Ascending aorta (tissue), 2 donors: ENCODE results near the gene RUNX1. TPM values are rescaled to one million over a fixed set of nuclear protein-coding genes. Genes with fewer than 3 reads are reported as not detected.

Experiments
- DNase-seq, 2 donors: peaks; one replicate each; pipeline ENCODE4 v3.0.0-alpha.2; 2019; ENCODE audit warnings: low spot score in 2 of 2
- H3K27ac ChIP-seq, 2 donors: fragments of 200-600 bp; sonication (generic); one replicate each; pipeline ENCODE4 v1.5.1; 2016 to 2017; ENCODE audit warnings: mild to moderate bottlenecking in 1 of 2
- H3K27me3 ChIP-seq: fragments of 200-600 bp; sonication (generic); one replicate; pipeline ENCODE4 v1.5.1; 2017
- H3K36me3 ChIP-seq, 2 donors: fragments of 200-600 bp; sonication (generic); one replicate each; pipeline ENCODE4 v1.5.1; 2016
- H3K4me1 ChIP-seq, 2 donors: fragments of 200-600 bp; sonication (generic); one replicate each; pipeline ENCODE4 v1.5.1; 2016 to 2017; ENCODE audit warnings: mild to moderate bottlenecking in 1 of 2
- H3K4me3 ChIP-seq, 2 donors: fragments of 200-600 bp; sonication (generic); one replicate each; pipeline ENCODE4 v1.5.1; 2016 to 2017; ENCODE audit warnings: mild to moderate bottlenecking in 1 of 2
- H3K9me3 ChIP-seq, 2 donors: fragments of 200-600 bp; sonication (generic); one replicate each; pipeline ENCODE4 v1.5.1; 2016
- intact Hi-C: fragments of 100-400 bp; cut with DNase I; formaldehyde crosslinking; loops from one replicate; pipeline ENCODE4 v1.15.1; 2023
- total RNA-seq: library from RNA; depleted of rRNA; stranded (reverse); fragments of >200 nt; gene quantifications from one replicate; pipeline ENCODE4 v1.1.0, GENCODE V29; 2016
- TF ChIP-seq, protein P1 (sequence below), 3 experiments: fragments of 200-600 bp in 2 of 3; fragments of 450-650 bp in 1 of 3; sonication (generic) in 2 of 3; IDR thresholded peaks; one replicate each; pipeline ENCODE4 v1.5.1; 2016 to 2019; ENCODE audit warnings: antibody characterized with exemption in 3 of 3, mild to moderate bottlenecking in 1 of 3, moderate library complexity in 1 of 3

Gene RUNX1
- total RNA-seq, 1 donor from 2014 or later: 16.3 TPM

DNA sequence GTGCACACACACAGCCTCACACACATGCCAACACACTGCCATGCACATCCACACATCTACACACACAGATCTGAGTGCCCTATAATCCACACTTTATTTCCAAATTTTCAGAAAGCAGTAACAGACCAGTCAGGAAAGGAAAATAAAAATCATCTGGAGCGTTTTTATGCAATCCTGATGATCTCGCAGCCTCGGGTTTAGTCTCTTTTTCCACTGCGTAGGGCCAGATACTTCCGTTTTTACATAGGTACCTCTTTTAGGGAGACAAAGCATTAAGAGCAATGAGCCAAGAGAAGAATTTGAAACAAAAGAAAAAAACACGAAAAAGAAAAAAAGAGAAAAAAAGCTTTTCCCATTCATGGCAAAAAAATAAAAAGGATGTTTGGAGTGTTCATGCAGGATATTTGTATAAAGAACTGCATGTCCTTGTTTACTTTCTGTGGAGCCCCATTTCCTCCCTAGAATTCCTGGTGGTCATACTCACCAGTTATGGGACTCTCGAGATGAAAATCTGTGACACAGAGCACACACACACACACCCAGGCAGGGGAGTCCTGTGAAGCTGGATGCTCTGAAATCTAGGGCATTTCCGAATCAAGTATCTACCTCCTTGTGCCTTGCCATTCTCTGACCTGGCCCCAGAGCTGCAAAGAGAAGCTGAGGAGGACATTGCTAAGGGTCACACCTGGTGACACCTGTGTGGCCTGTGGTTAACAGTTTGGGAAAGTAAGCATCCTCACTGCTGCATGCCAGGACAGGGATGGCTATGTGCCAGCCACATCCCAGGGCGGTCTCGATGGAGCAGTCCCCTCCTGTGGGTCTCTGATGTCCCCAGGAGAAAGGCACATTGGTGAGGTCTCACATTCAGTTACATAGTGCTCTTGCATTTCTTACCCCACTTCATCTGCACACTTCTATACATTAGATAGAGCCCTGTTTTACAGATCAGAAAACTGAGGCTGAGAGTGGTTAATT is 83.6 kb downstream of the RUNX1 start:
- TF ChIP-seq, protein P1, sequence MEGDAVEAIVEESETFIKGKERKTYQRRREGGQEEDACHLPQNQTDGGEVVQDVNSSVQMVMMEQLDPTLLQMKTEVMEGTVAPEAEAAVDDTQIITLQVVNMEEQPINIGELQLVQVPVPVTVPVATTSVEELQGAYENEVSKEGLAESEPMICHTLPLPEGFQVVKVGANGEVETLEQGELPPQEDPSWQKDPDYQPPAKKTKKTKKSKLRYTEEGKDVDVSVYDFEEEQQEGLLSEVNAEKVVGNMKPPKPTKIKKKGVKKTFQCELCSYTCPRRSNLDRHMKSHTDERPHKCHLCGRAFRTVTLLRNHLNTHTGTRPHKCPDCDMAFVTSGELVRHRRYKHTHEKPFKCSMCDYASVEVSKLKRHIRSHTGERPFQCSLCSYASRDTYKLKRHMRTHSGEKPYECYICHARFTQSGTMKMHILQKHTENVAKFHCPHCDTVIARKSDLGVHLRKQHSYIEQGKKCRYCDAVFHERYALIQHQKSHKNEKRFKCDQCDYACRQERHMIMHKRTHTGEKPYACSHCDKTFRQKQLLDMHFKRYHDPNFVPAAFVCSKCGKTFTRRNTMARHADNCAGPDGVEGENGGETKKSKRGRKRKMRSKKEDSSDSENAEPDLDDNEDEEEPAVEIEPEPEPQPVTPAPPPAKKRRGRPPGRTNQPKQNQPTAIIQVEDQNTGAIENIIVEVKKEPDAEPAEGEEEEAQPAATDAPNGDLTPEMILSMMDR (IDR thresholded peaks at IDR 0.05): no peak
- Histone ChIP-seq H3K27ac (no peak overlapping the region), H3K4me1 (no peaks in the 10 kb centered on the region), H3K4me3 (no peak overlapping the region), H3K36me3 (no peaks in the 10 kb centered on the region), H3K27me3 (no peaks in the 10 kb centered on the region), H3K9me3 (no peaks in the 10 kb centered on the region)
- no peak for DNase-seq
- intact Hi-C loops: no loop called here

DNA sequence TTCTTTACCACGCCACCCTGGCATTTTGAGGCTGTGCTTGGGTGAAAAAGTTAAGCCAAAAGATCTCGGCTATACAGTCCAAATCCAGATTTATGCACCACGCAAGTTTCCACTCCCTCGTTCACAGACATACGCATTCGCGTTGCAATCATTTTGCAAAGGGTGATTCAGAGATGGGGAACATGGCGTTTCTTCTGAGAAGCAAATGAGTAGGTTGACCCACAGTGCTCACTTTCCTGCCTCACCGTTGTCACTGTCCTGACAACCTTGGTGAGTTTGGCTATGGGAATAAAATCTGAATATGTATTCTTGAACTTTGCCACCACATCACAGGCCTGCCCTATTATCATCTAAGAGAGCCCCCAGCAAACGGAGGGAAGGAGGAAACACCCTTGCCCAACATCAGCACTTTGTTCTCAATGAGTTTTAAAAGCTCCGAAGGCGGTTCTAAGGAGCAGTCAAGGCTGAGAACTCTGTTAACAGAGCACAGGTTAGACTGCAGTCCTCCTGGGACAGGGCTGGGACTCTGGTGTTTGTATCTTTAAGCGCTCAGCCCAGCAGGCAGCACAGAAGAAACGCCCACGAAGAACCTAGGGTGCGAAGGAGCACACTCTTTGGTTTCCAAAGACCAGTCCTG is 86.4 kb downstream of the RUNX1 start:
- H3K27me3 ChIP-seq: no peaks in the 10 kb centered on the region
- intact Hi-C loops: no loop called here
- H3K27ac ChIP-seq: no peak overlapping the region
- TF ChIP-seq, protein P1 (IDR thresholded peaks at IDR 0.05): no peak
- no peak overlapping the region for H3K4me3 ChIP-seq
- no peak for DNase-seq
- no peaks in the 10 kb centered on the region for H3K4me1 ChIP-seq
- no peaks in the 10 kb centered on the region for H3K36me3 ChIP-seq
- H3K9me3 ChIP-seq: no peaks in the 10 kb centered on the region

- no peaks in the 10 kb centered on the region for H3K9me3 ChIP-seq
- H3K27ac ChIP-seq: no peak overlapping the region
- no peaks in the 10 kb centered on the region for H3K27me3 ChIP-seq
- no peaks in the 10 kb centered on the region for H3K4me1 ChIP-seq
- intact Hi-C loops: no loop called here
- DNase-seq: no peak
- H3K36me3 ChIP-seq: no peaks in the 10 kb centered on the region
- H3K4me3 ChIP-seq: no peak overlapping the region
- TF ChIP-seq, protein P1 (IDR thresholded peaks at IDR 0.05): no peak
These were observed 87.0 kb downstream of the RUNX1 start for GRCh38 chr21:34962136-34962535.

- H3K36me3 ChIP-seq: no peaks in the 10 kb centered on the region
- TF ChIP-seq, protein P1 (IDR thresholded peaks at IDR 0.05): no peak
- no peak overlapping the region for H3K4me3 ChIP-seq
- H3K9me3 ChIP-seq: no peaks in the 10 kb centered on the region
- H3K27ac ChIP-seq: no peak overlapping the region
- intact Hi-C loops: no loop called here
- no peaks in the 10 kb centered on the region for H3K4me1 ChIP-seq
- no peaks in the 10 kb centered on the region for H3K27me3 ChIP-seq
- no peak for DNase-seq
These were observed 88.4 kb downstream of the RUNX1 start for GRCh38 chr21:34960687-34961086.

GRCh38 chr21:34959607-34960006 is 89.5 kb downstream of the RUNX1 start:
- Histone ChIP-seq H3K27me3 (no peaks in the 10 kb centered on the region), H3K36me3 (no peaks in the 10 kb centered on the region), H3K9me3 (no peaks in the 10 kb centered on the region), H3K4me1 (no peaks in the 10 kb centered on the region), H3K4me3 (no peak overlapping the region), H3K27ac (no peak overlapping the region)
- TF ChIP-seq, protein P1 (IDR thresholded peaks at IDR 0.05): no peak
- DNase-seq: no peak
- intact Hi-C loops: no loop called here
